A549 treated with ZK216348 at 1 μM for 4 hours (cell line): ENCODE data around the gene APOO. TPM values are rescaled to one million over a fixed set of nuclear protein-coding genes. Genes with fewer than 3 reads are reported as not detected.

Source experiments
- total RNA-seq: library from RNA; stranded (reverse); fragments of 200-300 nt; extraction: Qiagen RNA extraction; gene quantifications from 5 replicates; pipeline ENCODE4 v1.2.3, GENCODE V29; 2022; ENCODE audit warnings: low read depth

Gene APOO
- 27.5 to 37.2 TPM (median 34.5 TPM) in 5 replicates for total RNA-seq

GRCh38 chrX:23907498-23908218, at the start of gene APOO, which contains the start of gene CXorf58:
Gene APOO, minus strand, starts transcription at chrX:23907938. Its CDS starts 236 bp downstream, at chrX:23907702.
Gene CXorf58, plus strand, starts transcription at chrX:23908006. Its CDS starts 2,297 bp downstream, at chrX:23910303.

Other genes starting within 250 kb of the APOO start
- 256 to 296 TPM (median 270 TPM) in 5 replicates for gene PRDX4, start 240.4 kb downstream of the APOO start, total RNA-seq
- gene ACOT9, start 164.7 kb downstream of the APOO start, total RNA-seq, result 90.9 to 101 TPM (median 97.2 TPM) in 5 replicates
- 328 to 528 TPM (median 431 TPM) in 5 replicates for gene SAT1, start 124.8 kb downstream of the APOO start, total RNA-seq
- gene CXorf58, start 68 bp upstream of the APOO start, total RNA-seq, result 0.14 to 0.24 TPM (median 0.18 TPM) in 5 replicates
- gene KLHL15, start 119.2 kb upstream of the APOO start, total RNA-seq, result 2.3 to 4.3 TPM (median 3.8 TPM) in 5 replicates
- 115 to 205 TPM (median 146 TPM) in 5 replicates for gene EIF2S3, start 147.0 kb upstream of the APOO start, total RNA-seq
- 8.5 to 10.3 TPM (median 9.2 TPM) in 5 replicates for gene ZFX, start 241.8 kb upstream of the APOO start, total RNA-seq